ENCODE results near the gene MED12L.

MED12L gene

GRCh38 chr3:151395806-151396205 is 310.3 kb downstream of the MED12L start:
- ChIA-PET POLR2A (no interaction called here), CTCF (interaction anchor here (1.2 to 2.1 kb wide), 3 partner anchors 13 to 15 kb away, joined by 3 to 4 read pairs (median 3); no protein-coding TSS in a partner anchor)
- no peak for TF ChIP-seq CTCF (IDR thresholded peaks at IDR 0.05; ENCODE audit: control extremely low read depth, extremely low read depth, low read depth, missing control alignments)
- DNase-seq (ENCODE audit: extremely low spot score): no peak

DNA sequence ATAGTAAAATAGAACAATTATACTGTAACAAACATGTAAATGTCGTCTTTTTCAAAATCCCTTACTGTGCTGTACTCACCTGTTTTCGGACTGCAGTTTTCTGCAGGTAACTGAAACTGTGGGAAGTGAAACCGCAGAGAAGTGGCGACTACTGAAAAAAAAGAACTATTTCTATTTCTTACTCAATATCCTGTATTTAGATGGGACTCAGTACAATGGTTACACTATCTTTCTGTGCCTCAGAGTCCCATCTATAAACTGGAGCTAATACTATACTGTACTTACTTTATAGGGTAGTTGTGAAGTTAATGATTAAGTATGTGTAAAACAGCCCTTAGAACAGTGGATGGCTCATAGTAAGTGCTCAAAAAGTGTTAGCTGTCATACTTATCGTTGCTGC is 313.4 kb downstream of the MED12L start:
- TF ChIP-seq CTCF (IDR thresholded peaks at IDR 0.05; ENCODE audit: control extremely low read depth, extremely low read depth, low read depth, missing control alignments): no peak
- no peak for DNase-seq (ENCODE audit: extremely low spot score)
- ChIA-PET CTCF (interaction anchor here (0.7 to 1.5 kb wide), 4 partner anchors 13 to 91 kb away, joined by 3 to 6 read pairs (median 4); no protein-coding TSS in a partner anchor), POLR2A (no interaction called here)

- POLR2A ChIA-PET: no interaction called here
- CTCF ChIA-PET: interaction anchor here (1.1 to 1.2 kb wide), 3 partner anchors 12 to 43 kb away, joined by 3 to 4 read pairs (median 3); no protein-coding TSS in a partner anchor
- no peak for TF ChIP-seq CTCF (IDR thresholded peaks at IDR 0.05; ENCODE audit: control extremely low read depth, extremely low read depth, low read depth, missing control alignments)
- DNase-seq (ENCODE audit: extremely low spot score): no peak
These were observed 314.9 kb downstream of the MED12L start for GRCh38 chr3:151400341-151400740.

DNA sequence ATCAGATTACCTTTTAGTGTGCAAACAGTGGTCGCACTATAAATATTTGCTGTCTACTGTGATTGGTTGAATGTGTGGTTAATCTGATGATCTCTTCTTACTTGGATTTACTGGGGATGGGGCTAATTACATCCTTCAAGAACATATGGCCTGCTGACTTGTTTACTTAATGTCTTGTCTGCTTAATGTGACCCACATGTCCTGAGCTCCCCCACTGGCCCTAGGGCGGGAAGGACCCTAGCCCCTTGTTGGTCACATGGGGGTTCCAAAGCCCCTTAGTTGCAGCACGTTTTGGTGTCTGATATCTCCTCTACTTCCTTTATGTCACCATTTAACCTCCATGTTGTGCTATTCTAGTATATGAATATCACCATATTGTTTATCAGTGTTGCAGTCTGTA is 316.9 kb downstream of the MED12L start:
- TF ChIP-seq CTCF (IDR thresholded peaks at IDR 0.05; ENCODE audit: control extremely low read depth, extremely low read depth, low read depth, missing control alignments): no peak
- ChIA-PET CTCF (interaction anchor here (1.4 to 2.0 kb wide), 3 partner anchors 11 to 25 kb away, joined by 3 to 6 read pairs (median 5); no protein-coding TSS in a partner anchor), POLR2A (no interaction called here)
- no peak for DNase-seq (ENCODE audit: extremely low spot score)

DNA sequence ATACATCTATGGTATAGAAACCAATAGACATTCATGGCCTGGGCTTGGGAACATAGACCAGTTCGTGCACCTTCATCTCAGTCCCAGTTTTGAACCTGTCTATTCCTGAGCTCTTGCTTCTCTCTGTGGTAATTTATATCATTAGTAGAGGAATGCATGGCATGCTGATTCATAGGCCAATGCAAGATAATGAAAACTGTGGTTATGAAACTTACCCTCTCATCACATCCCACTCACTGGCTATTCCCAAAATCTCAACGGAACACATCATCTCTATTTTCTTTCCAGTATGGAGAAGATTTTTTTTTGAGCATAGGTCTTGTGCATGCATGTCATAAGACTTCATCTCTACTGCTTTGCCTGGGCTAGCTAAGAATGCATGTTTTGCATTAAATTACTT is 317.8 kb downstream of the MED12L start:
- TF ChIP-seq CTCF (IDR thresholded peaks at IDR 0.05; ENCODE audit: control extremely low read depth, extremely low read depth, low read depth, missing control alignments): no peak
- CTCF ChIA-PET: interaction anchor here (2.0 kb wide), 1 partner anchor 10 kb away, joined by 6 read pairs; no protein-coding TSS in a partner anchor
- no peak for DNase-seq (ENCODE audit: extremely low spot score)
- POLR2A ChIA-PET: no interaction called here

DNA sequence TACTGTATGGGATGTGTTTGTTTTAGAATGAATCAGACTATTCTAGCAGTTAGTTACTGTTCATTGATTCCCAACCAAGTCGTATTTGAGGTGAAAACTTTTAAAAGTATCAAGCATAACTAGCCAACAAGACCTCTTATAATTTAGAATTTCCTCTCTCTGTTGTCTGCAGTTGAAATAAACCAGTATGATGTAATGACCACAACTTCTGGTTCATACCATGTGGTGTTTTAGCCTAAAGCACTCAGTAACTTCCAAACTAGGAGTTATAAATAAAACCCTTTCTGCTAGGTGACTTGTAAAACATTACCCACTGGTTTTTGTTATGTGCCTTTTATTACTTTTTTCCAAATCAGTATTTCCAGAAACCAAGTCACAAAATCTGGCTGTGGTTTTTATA is 318.9 kb downstream of the MED12L start:
- no peak for TF ChIP-seq CTCF (IDR thresholded peaks at IDR 0.05; ENCODE audit: control extremely low read depth, extremely low read depth, low read depth, missing control alignments)
- ChIA-PET POLR2A (no interaction called here), CTCF (interaction anchor here (2.0 kb wide), 1 partner anchor 9 kb away, joined by 6 read pairs; no protein-coding TSS in a partner anchor)
- DNase-seq (ENCODE audit: extremely low spot score): no peak

Measured in GM10248 (cell line).